ENCODE results near the gene CDKN2B. TPM values are rescaled to one million over a fixed set of nuclear protein-coding genes. Genes with fewer than 3 reads are reported as not detected.

CDKN2B gene
- total RNA-seq, 2 donors from 2014 or later: 6.0 to 9.6 TPM

- Histone ChIP-seq H3K27ac (no peak overlapping the region), H3K27me3 (no peaks in the 10 kb centered on the region), H3K36me3 (replicated peaks in 1 of 2; ENCODE audit: insufficient read depth in 1 of 2, low read depth in 2 of 2) (no peaks in the 10 kb centered on the region), H3K4me1 (peaks cover 10% of the 10 kb centered on the region), H3K9me3 (no peaks in the 10 kb centered on the region), H3K4me3 (no peak overlapping the region)
- intact Hi-C loops (cut with DNase I): no loop called here
- ATAC-seq (no peak), DNase-seq (no peak)
- TF ChIP-seq CTCF (IDR thresholded peaks at IDR 0.05): no peak
- TF ChIP-seq POLR2A (IDR thresholded peaks at IDR 0.05): no peak
- WGBS, 2 donors: 76 to 89% methylated on average over 4 of the region's 4 CpGs
These were observed 22.7 kb upstream of the CDKN2B start for GRCh38 chr9:22031655-22032411.

GRCh38 chr9:22030101-22030598 lies 21.0 kb upstream of the CDKN2B start:
- Histone ChIP-seq H3K9me3 (no peaks in the 10 kb centered on the region), H3K27ac (peak overlapping the region in 1 of 4 donors; percentile 46), H3K36me3 (replicated peaks in 1 of 2; ENCODE audit: insufficient read depth in 1 of 2, low read depth in 2 of 2) (no peaks in the 10 kb centered on the region), H3K4me3 (no peak overlapping the region), H3K4me1 (peaks cover 10% of the 10 kb centered on the region), H3K27me3 (no peaks in the 10 kb centered on the region)
- ATAC-seq (peak; percentile 88), DNase-seq (no peak)
- intact Hi-C loops (cut with DNase I): no loop called here
- WGBS, 2 donors: 36 to 54% methylated on average over 1 of the region's 1 CpG
- TF ChIP-seq CTCF (IDR thresholded peaks at IDR 0.05): no peak
- no peak for TF ChIP-seq POLR2A (IDR thresholded peaks at IDR 0.05)

GRCh38 chr9:22029231-22029630 lies 20.1 kb upstream of the CDKN2B start:
- Histone ChIP-seq H3K27ac (no peak overlapping the region), H3K4me1 (peaks cover 10% of the 10 kb centered on the region), H3K4me3 (no peak overlapping the region), H3K27me3 (no peaks in the 10 kb centered on the region), H3K36me3 (replicated peaks in 1 of 2; ENCODE audit: insufficient read depth in 1 of 2, low read depth in 2 of 2) (no peaks in the 10 kb centered on the region), H3K9me3 (no peaks in the 10 kb centered on the region)
- intact Hi-C loops (cut with DNase I): loop anchor here (10.0 kb wide), 1 partner anchor 206 kb away; no protein-coding TSS in a partner anchor
- DNase-seq (no peak), ATAC-seq (no peak)
- no peak for TF ChIP-seq POLR2A (IDR thresholded peaks at IDR 0.05)
- no peak for TF ChIP-seq CTCF (IDR thresholded peaks at IDR 0.05)
- 73 to 89% methylated on average over 4 of the region's 4 CpGs for WGBS, 2 donors

- intact Hi-C loops (cut with DNase I): loop anchor here (10.0 kb wide), 1 partner anchor 206 kb away; no protein-coding TSS in a partner anchor
- H3K9me3 ChIP-seq: no peaks in the 10 kb centered on the region
- no peak overlapping the region for H3K4me3 ChIP-seq
- DNase-seq: no peak
- no peak for TF ChIP-seq POLR2A (IDR thresholded peaks at IDR 0.05)
- TF ChIP-seq CTCF (IDR thresholded peaks at IDR 0.05): no peak
- ATAC-seq: no peak
- no peaks in the 10 kb centered on the region for H3K36me3 ChIP-seq (replicated peaks in 1 of 2; ENCODE audit: insufficient read depth in 1 of 2, low read depth in 2 of 2)
- no peak overlapping the region for H3K27ac ChIP-seq
- no peaks in the 10 kb centered on the region for H3K27me3 ChIP-seq
- H3K4me1 ChIP-seq: peaks cover 10% of the 10 kb centered on the region
These were observed 19.3 kb upstream of the CDKN2B start for GRCh38 chr9:22028394-22028793.
